Right lobe of liver (tissue), 6 donors: ENCODE results near the gene GALNT10. TPM values are rescaled to one million over a fixed set of nuclear protein-coding genes. Genes with fewer than 3 reads are reported as not detected.

Experiments used
- ATAC-seq, 4 donors: fragments of 200-7000 bp; cut with Tn5 transposase; one replicate each; pipeline ENCODE4 v1.9.1; 2020; ENCODE audit warnings: mild to moderate bottlenecking in 4 of 4, moderate library complexity in 4 of 4
- DNase-seq, 3 donors: peaks; one replicate each; pipeline ENCODE4 v3.0.0-alpha.2; 2020
- H3K27ac ChIP-seq, 3 donors: fragments of 200-600 bp; one replicate each; pipeline ENCODE4 v1.8.0; 2022
- H3K27me3 ChIP-seq, 2 donors: fragments of 200-600 bp; one replicate each; pipeline ENCODE4 v1.8.0; 2022
- H3K36me3 ChIP-seq, 4 donors: fragments of 200-600 bp; sonication (generic) in 1 of 4; one replicate each; pipeline versions ENCODE4 v1.5.1 to v1.8.0; 2017 to 2022; ENCODE audit warnings: control low read depth in 1 of 4
- H3K4me1 ChIP-seq, 4 donors: fragments of 200-600 bp; sonication (generic) in 1 of 4; one replicate each; pipeline versions ENCODE4 v1.5.1 to v1.8.0; 2017 to 2022; ENCODE audit warnings: control low read depth in 1 of 4
- H3K4me3 ChIP-seq, 3 donors: fragments of 200-600 bp; one replicate each; pipeline ENCODE4 v1.8.0; 2022
- H3K9me3 ChIP-seq, 4 donors: fragments of 200-600 bp; sonication (generic) in 1 of 4; one replicate each; pipeline versions ENCODE4 v1.5.1 to v1.8.0; 2017 to 2022; ENCODE audit warnings: control low read depth in 1 of 4
- CTCF ChIP-seq, 4 donors: fragments of 200-600 bp in 3 of 4; fragments of 450-650 bp in 1 of 4; IDR thresholded peaks; one replicate each; pipeline versions ENCODE4 v1.5.1 to v1.8.0; 2016 to 2022; ENCODE audit warnings: antibody characterized with exemption in 4 of 4, mild to moderate bottlenecking in 2 of 4
- POLR2A ChIP-seq: fragments of 450-650 bp; IDR thresholded peaks from one replicate; pipeline ENCODE4 v1.6.1; 2017; ENCODE audit warnings: antibody characterized with exemption, mild to moderate bottlenecking
- WGBS: methylation state at CpG from one replicate; pipeline ENCODE4 v1.1.6; 2018; ENCODE audit warnings: low coverage, low lambda C conversion rate; ENCODE audit not compliant: insufficient coverage; ENCODE audit errors: missing lambda C conversion rate; 5-methylcytosine and 5-hydroxymethylcytosine counted together
- intact Hi-C, 2 donors: fragments of 100-400 bp; cut with DNase I; formaldehyde crosslinking; loops; one replicate each; pipeline versions ENCODE4 v1.11.2 to v1.14.1; 2022
- total RNA-seq, 6 experiments: library from RNA; depleted of rRNA in 2 of 6; stranded (reverse); fragments of >200 nt in 2 of 6; fragmentation: NEBNext Ultra II Directional in 3 of 6; extraction: Animal tissue kit (Norgen Biotek cat#: 25700) in 3 of 6; gene quantifications; one replicate each; pipeline versions ENCODE4 v1.1.0 to v1.2.4, GENCODE V29; 2016 to 2023
- donor health status: DM: no; HTN: yes; CAD: no.
- donor health status: DM: no; HTN: no; CAD: no.
- donor health status: DM: no; HTN: no; CAD: no.
- donor health status: DM: no; HTN: yes; CAD: no.
- donor health status: DM: no; HTN: yes; CAD: no.

Gene GALNT10
- total RNA-seq, 6 experiments from 2014 or later: 4.0 to 9.7 (median 7.1) TPM

GRCh38 chr5:154403234-154403633 is 212.7 kb downstream of the GALNT10 start:
- DNase-seq (peak in 1 of 3 donors; percentile 20), ATAC-seq (no peak)
- no peak for TF ChIP-seq POLR2A
- TF ChIP-seq CTCF (IDR thresholded peaks at IDR 0.05): no peak
- intact Hi-C loops: loop anchor here (5.0 to 10.0 kb wide), 3 partner anchors 228 to 431 kb away; no protein-coding TSS in a partner anchor
- WGBS: 80% methylated on average over 1 of the region's 4 CpGs
- H3K27ac ChIP-seq: no peak overlapping the region
- no peaks in the 10 kb centered on the region for H3K27me3 ChIP-seq
- H3K9me3 ChIP-seq: no peaks in the 10 kb centered on the region
- peaks cover 0 to 7% (median 0%) of the 10 kb centered on the region in 4 donors for H3K4me1 ChIP-seq
- no peak overlapping the region for H3K4me3 ChIP-seq
- no peaks in the 10 kb centered on the region for H3K36me3 ChIP-seq

GRCh38 chr5:154403776-154404387 is 213.3 kb downstream of the GALNT10 start:
- ATAC-seq (no peak), DNase-seq (no peak)
- Histone ChIP-seq H3K9me3 (no peaks in the 10 kb centered on the region), H3K4me3 (no peak overlapping the region), H3K4me1 (peaks cover 0 to 7% (median 0%) of the 10 kb centered on the region in 4 donors), H3K27ac (no peak overlapping the region), H3K27me3 (no peaks in the 10 kb centered on the region), H3K36me3 (no peaks in the 10 kb centered on the region)
- intact Hi-C loops: loop anchor here (5.0 to 10.0 kb wide), 3 partner anchors 229 to 432 kb away; no protein-coding TSS in a partner anchor
- TF ChIP-seq POLR2A (no peak), CTCF (IDR thresholded peaks at IDR 0.05) (no peak)
- 93% methylated on average over 3 of the region's 8 CpGs for WGBS

GRCh38 chr5:154405078-154405792 is 214.7 kb downstream of the GALNT10 start:
- peak; percentile 98 to 100 (median 99) for ATAC-seq
- no peak overlapping the region for H3K27ac ChIP-seq
- intact Hi-C loops: loop anchor here (10.0 kb wide), 2 partner anchors 230 to 330 kb away; no protein-coding TSS in a partner anchor
- 9% methylated on average over 12 of the region's 37 CpGs for WGBS
- peak; percentile 74 to 81 (median 81) for DNase-seq
- H3K27me3 ChIP-seq: no peaks in the 10 kb centered on the region
- H3K9me3 ChIP-seq: no peaks in the 10 kb centered on the region
- TF ChIP-seq CTCF (IDR thresholded peaks at IDR 0.05) (peak; percentile 84 to 93 (median 87)), POLR2A (no peak)
- H3K4me1 ChIP-seq: peaks cover 0 to 7% (median 0%) of the 10 kb centered on the region in 4 donors
- peaks cover 0 to 2% (median 0%) of the 10 kb centered on the region in 4 donors for H3K36me3 ChIP-seq
- H3K4me3 ChIP-seq: peak overlapping the region; percentile 7 to 32 (median 18)

- no peaks in the 10 kb centered on the region for H3K9me3 ChIP-seq
- WGBS: 86% methylated on average over 3 of the region's 8 CpGs
- DNase-seq: no peak
- no peak overlapping the region for H3K4me3 ChIP-seq
- peaks cover 0 to 7% (median 0%) of the 10 kb centered on the region in 4 donors for H3K4me1 ChIP-seq
- TF ChIP-seq CTCF (IDR thresholded peaks at IDR 0.05) (no peak), POLR2A (no peak)
- intact Hi-C loops: loop anchor here (10.0 kb wide), 2 partner anchors 231 to 331 kb away; no protein-coding TSS in a partner anchor
- no peak for ATAC-seq
- no peak overlapping the region for H3K27ac ChIP-seq
- no peaks in the 10 kb centered on the region for H3K27me3 ChIP-seq
- peaks cover 0 to 2% (median 0%) of the 10 kb centered on the region in 4 donors for H3K36me3 ChIP-seq
These were observed 215.7 kb downstream of the GALNT10 start for GRCh38 chr5:154406231-154406630.
